Loucy (cell line): ENCODE results near the gene SBF2.

ENCODE experiments used
- CTCF ChIP-seq: fragments of 200-600 bp; sonication (generic); conservative IDR thresholded peaks from 2 replicates; pipeline ENCODE4 v1.5.1; 2014; ENCODE audit warnings: mild to moderate bottlenecking, antibody characterized with exemption, low read length
- EZH2phosphoT487 ChIP-seq: fragments of 200-600 bp; IDR thresholded peaks from 2 replicates; pipeline ENCODE4 v1.6.1; 2018; ENCODE audit warnings: antibody characterized with exemption, mild to moderate bottlenecking, moderate library complexity, borderline replicate concordance

- no peak for TF ChIP-seq CTCF
- no peak for TF ChIP-seq EZH2phosphoT487
These were observed 444.6 kb downstream of the SBF2 start for GRCh38 chr11:9849389-9849788.
